Dermis microvascular lymphatic vessel endothelial cell (primary cell): ENCODE measurements around the gene SPG21. TPM values are rescaled to one million over a fixed set of nuclear protein-coding genes. Genes with fewer than 3 reads are reported as not detected.
A peak's percentile ranks its signal among the peaks of the same experiment; 100 is the strongest.

Experiments
- DNase-seq, 2 donors: peaks; one replicate each; pipeline versions ENCODE4 v3.0.0 to v3.0.0-alpha.2; 2010; ENCODE audit warnings: low read depth in 2 of 2
- total RNA-seq: library from RNA; depleted of rRNA; stranded (reverse); fragments of >200 nt; gene quantifications from 2 replicates; pipeline ENCODE4 v1.2.1, GENCODE V29; 2014

Gene SPG21
- total RNA-seq, 1 donor from 2014 or later: 52.0 TPM

- no peak for DNase-seq
Measured at GRCh38 chr15:64993290-64993689, 3.6 kb upstream of the SPG21 start.

DNA sequence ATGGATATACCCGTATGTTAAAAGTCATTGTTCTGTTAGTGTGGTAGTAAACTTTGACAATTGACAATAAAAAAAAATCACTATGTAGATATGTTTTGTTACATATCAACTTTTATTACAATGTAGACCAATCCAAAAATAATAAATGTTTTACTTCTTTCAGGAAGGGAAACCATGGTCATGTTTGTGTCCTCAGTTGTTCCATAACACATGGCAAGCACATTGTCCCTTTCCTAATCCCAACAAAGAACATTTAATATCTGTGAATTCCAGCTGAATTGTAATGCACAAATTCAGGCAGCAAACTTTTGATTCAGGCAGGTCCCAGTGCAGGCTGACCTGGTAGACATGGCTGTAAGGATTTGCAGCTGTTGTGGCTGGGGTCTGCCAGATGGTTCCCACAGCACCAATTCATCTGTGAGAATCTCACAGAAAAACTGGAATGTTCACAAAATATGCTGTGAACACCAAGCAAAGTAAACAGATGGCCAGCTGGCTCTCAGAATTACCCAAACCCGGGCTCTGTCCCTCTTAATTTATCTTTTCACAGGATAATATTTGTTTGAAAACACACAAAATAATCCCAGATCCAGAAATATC is 1.9 kb upstream of the SPG21 start:
- DNase-seq: peak; percentile 5 to 69

GRCh38 chr15:64990168-64990470 is 405 bp upstream of the SPG21 start:
- DNase-seq: no peak

DNA sequence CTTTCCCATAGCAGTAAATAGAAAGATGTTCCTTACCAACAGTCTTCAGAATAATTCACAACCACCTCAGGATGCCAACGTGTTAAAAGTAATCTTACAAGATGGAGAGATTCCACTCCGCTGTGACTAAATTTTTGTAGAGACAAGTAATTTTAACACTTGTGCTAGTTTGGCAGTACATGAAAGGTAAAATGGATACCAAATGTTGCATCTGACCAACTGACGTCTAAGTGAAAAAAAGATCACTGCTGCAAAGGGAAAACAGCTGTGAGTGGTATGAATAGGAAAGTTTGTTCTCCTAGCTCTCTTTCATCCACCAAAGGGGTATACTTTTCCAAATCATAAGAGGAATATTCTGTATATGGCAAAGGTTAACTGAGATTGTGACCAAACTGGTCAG is 2.6 kb downstream of the SPG21 start:
- DNase-seq: no peak

DNA sequence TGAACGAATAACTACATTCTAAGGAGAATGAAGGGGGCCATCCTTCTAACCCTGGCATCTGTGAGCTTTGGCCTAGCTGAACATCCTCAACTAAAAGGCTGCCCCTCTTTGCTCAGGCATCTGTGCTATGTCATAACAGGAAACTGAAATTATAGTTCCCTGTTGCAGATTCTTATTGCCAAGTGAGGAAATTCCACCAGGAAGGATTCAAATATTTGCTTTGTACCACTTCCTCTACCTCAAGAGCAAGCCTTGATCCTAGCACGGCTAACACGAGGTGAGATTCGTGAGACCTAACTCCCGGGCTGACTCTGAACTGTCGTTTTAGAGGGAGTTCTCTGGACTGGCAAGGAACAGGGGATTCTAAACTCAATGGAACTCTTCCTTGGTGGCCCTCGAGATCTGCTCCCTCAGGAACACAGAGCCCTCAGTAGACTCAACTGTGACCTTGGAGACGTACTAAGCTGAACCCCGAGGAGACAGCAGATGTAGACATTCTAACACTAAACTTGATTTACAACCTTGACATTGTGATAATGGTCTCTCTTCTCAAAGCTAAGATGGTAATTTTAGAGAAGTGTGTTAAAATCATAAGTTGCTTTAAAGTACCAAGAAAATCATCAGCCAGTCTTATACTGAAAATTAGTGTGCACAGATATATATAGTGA is 4.2 kb downstream of the SPG21 start:
- peak in 1 of 2 donors; percentile 38 for DNase-seq

- DNase-seq: no peak
Measured at GRCh38 chr15:64982472-64982871, 7.2 kb downstream of the SPG21 start.

DNA sequence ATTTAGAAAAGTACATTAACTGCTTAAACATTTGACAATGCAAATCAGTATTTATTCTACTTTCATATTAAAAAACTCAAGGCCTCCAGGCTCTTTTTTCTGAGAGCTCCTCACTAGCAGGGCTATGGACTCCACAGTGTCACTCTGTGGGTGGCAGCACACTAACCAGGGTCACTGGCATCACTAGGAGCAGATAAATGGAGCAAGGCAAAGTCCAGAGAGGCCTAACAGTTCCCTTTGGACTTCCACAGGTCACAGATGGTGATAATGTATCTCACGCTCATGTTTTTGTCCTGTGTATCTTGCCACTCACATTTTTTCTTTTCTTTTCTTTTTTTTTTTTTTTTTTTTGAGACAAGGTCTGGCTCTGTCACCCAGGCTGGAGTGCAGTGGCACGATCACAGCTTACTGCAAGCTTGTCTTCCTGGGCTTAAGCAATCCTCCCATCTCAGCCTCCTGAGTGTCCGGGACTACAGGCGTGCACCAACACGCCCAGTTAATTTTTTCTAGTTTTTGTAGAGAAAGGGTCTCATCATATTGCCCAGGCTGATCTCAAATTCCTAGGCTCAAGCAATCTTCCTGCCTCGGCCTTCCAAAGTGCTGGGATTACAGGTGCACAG is 7.8 kb downstream of the SPG21 start:
- no peak for DNase-seq

GRCh38 chr15:64979252-64979710 is 10.4 kb downstream of the SPG21 start:
- DNase-seq: no peak

DNA sequence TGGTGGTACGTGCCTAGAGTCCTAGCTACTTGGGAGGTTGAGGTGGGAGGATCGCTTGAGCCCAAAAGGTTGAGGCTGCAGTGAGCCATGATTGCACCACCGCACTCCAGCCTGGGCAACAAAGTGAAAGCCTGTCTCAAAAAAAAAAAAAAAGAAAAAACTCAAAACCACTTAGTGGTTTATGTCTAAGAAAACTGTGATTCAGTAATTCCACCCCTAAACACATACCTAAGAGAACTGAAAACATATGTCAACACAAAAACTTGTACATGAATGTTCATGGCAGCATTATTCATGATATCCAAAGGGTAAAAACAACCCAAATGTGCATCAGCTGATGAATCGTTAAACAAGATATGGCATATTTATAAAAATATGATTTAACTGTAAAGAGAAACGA is 14.3 kb downstream of the SPG21 start:
- DNase-seq: no peak

- DNase-seq: no peak
Measured at GRCh38 chr15:64970698-64971097, 19.0 kb downstream of the SPG21 start.

- DNase-seq: no peak
Measured at GRCh38 chr15:64969401-64969800, 20.3 kb downstream of the SPG21 start.

GRCh38 chr15:64961013-64961412 is 28.7 kb downstream of the SPG21 start:
- no peak for DNase-seq

DNA sequence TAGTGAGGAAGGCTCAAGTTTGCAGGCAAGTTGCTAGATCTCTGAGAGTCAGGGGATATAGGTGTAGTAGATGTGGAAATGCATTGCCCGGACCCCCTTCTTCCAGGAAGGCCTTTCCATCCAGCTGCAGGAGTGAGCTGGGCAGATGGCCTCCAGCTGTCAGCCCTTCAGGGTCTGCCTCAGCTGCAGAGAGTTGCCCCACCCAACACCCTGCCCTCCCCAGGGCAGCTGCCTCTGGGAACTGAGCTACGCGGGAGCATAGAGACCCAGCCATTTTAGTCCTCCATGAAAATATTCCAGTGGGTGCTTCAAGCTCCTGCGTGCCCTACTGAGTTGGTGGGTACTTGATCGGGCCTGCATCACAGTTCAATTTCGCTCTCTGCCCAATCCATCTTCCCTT is 29.6 kb downstream of the SPG21 start:
- no peak for DNase-seq

DNA sequence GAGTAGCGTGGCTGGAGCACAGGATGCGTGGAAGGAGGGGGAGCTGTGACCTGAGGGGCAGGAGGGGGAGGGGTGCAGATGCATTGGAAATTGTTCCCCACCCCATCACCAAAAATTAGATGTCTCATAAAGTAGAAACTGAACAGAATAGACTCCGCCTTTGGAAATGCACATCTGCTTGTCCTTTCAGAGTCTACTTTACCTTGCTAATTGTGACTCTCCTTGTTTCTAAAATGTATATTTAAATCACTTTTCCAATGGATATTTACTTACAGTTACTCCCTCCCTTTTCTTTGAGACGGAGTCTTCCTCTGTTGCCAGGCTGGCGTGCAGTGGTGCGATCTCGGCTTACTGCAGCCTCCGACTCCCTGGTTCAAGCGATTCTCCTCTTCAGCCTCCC is 30.6 kb downstream of the SPG21 start:
- no peak for DNase-seq

DNA sequence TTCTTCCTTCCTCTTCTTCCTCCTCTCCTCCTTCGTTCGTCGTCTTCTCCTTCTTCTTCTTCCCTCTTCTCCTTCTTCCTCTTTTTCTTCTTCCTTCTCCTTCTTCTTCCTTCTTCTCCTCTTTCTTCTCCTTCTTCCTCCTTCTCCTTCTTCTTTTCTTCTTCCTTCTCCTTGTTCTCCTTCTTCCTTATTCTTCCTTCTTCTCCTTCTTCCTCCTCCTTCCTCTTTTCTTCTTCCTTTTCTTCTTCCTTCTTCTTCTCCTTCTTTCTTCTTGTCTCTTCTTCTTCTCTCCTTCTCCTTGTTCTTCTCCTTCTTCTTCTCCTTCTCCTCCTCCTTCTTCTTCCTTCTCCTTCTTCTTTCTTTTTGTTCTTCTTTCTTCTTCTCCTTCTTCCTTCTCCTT is 35.3 kb downstream of the SPG21 start:
- no peak for DNase-seq

DNA sequence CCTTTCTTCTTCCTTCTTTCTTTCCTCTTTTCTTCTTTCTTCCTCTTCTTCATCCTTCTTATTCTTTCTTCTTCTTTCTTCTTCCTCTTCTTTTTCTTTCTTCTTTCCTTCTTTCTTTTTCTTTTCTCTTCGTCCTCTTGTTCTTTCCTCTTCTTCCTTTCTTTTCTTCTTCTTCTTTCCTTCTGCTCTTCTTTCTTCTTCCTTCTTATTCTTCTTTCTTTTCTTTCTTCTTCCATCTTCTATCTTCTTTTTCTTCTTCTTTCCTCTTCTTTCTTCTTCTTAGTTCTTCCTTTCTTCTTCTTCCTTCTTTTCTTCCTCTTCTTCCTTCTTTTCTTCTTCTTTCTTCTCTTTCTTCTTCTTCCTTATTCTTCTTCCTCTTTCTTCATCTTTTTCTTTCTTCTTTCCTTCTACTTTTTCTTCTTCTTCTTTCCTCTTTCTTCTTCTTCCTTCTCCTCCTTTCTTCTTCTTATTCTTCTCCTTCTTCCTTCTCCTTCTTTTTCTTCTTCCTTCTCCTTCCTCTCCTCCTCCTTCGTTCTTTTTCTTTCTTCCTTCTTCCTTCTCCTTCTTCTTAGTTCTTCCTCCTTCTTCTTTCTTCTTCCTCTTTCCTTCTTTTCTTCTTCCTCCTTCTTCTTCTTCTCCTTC is 37.8 kb downstream of the SPG21 start:
- DNase-seq: no peak

- no peak for DNase-seq
Measured at GRCh38 chr15:64950888-64951287, 38.8 kb downstream of the SPG21 start.

GRCh38 chr15:64949383-64950186 is 40.1 kb downstream of the SPG21 start:
- no peak for DNase-seq

- no peak for DNase-seq
Measured at GRCh38 chr15:64948916-64949315, 40.8 kb downstream of the SPG21 start.

GRCh38 chr15:64947211-64947610 is 42.5 kb downstream of the SPG21 start:
- DNase-seq: no peak

DNA sequence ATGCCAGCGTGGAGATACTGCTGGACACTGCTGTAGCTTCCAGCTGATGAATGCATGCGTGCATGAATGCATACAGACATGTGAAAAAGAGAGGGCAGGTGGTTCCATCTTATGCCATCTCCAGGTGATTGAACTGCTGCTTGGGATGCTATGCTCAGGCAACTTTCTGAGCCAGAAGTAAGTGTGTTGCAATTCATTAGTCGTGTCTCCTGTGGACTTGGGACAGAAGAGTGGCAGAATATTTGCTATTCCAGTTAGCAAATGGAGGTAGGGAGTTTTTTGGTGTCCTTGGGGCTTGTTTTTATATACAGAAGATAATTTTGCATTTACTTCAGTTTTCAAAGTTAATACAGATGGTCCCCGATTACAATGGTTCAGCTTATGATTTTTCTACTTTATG is 44.8 kb downstream of the SPG21 start:
- DNase-seq: no peak
